HG02571 (cell line): ENCODE measurements around the gene MPHOSPH9.

Experiments used
- ATAC-seq: cut with Tn5 transposase; IDR thresholded peaks from one replicate; pipeline ENCODE4 v1.9.1; 2021; ENCODE audit warnings: mild to moderate bottlenecking, moderate library complexity; ENCODE audit not compliant: unreplicated experiment

Gene MPHOSPH9

GRCh38 chr12:123150275-123150743, 82.6 kb downstream of the MPHOSPH9 start:
- no peak for ATAC-seq

DNA sequence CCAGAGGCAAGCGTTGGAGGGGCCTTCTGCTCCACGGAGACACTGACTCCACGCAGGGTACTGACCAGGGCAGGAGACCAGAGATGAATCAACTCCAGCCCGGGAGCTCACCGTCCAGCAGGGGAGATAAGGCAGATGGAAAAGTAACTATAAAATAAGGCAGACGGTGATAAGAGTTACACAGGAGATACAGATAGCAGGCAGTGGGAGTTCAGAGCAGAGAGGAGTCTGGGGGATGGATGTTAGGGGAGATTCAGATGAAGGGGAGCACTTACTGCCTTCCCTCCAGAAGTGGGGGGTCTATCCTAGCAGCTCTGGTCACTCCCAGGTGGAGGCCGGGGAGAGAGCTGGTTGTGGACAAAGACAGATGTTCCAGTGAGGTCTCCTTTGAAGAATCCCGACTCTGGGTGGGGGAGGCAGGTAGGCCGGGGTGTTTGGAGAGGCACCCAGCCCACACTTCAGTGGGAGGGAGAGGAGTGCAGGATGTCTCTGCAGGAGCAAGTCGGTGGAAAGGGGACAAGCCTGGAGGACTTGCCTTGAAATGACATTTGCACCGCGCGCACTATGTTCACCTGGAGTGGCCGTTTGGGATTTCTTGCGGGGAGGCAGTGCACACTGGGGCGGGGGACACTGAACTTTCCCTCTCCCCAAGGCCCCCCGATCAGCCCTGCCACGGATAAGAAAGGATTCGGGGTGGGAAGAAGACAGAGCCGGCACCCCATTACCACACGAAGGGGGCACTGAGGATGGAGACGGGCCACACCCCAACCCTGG, 83.3 kb downstream of the MPHOSPH9 start:
- ATAC-seq = no peak

DNA sequence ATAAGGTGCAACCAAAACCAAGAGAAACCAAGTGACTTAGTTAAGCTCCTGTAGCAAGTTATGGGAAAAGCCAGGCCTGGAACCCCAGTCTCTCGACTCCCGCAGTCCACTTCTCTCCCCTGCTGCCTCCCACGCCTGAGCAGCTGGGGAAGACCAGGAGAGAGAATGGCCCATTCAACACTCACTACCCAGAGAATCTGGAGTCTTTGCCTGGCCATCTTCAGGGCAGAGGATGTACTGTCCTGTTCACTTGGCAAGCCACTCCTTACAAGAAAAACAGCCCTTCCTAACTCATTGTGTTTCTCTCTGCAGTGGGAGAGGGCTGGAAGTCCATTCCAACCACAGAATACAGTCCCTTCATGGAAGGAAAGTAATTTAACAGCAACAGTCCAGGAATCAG, 83.9 kb downstream of the MPHOSPH9 start:
- ATAC-seq = no peak

DNA sequence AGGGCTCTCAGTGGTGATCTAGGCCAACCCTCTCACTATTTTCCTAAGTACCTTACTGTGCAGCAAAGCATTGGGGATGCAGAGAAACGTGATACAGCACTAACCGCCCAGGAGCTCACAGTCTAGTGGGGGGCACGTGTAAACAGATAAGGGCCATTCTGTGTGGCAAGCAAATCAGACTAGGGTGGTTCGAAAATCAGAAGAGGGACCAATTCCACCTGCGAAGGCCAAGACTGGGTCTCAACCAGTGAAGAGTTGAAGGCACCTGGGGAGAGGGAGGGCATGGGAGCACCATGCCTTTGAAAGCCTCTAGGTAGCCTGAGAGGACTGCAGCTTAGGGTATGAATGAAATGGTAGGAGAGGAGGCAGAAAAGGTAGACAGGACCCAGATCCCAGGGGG, 84.3 kb downstream of the MPHOSPH9 start:
- ATAC-seq = no peak

GRCh38 chr12:123148223-123148622, 84.7 kb downstream of the MPHOSPH9 start:
- ATAC-seq = no peak

DNA sequence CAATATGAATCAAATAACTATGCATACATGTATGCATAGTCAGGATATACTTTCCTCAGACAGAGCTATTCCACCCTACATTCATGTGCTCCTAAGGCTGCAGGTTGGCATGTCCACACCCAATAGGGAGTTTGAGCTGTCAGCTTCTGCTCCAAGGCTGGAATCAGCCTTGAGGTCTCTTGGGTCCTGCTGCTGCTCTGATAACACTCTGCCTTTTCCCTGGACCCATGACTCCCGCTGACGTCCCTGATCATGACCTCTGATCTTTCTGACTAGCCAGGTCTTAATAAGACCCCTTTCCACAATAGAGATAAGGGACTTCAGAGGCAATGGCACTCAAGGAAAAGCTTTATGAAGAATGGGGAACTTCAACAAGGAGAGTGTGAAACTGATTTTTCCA, 87.7 kb downstream of the MPHOSPH9 start:
- no peak for ATAC-seq

- no peak for ATAC-seq
These were observed 89.0 kb downstream of the MPHOSPH9 start for GRCh38 chr12:123143736-123144461.

DNA sequence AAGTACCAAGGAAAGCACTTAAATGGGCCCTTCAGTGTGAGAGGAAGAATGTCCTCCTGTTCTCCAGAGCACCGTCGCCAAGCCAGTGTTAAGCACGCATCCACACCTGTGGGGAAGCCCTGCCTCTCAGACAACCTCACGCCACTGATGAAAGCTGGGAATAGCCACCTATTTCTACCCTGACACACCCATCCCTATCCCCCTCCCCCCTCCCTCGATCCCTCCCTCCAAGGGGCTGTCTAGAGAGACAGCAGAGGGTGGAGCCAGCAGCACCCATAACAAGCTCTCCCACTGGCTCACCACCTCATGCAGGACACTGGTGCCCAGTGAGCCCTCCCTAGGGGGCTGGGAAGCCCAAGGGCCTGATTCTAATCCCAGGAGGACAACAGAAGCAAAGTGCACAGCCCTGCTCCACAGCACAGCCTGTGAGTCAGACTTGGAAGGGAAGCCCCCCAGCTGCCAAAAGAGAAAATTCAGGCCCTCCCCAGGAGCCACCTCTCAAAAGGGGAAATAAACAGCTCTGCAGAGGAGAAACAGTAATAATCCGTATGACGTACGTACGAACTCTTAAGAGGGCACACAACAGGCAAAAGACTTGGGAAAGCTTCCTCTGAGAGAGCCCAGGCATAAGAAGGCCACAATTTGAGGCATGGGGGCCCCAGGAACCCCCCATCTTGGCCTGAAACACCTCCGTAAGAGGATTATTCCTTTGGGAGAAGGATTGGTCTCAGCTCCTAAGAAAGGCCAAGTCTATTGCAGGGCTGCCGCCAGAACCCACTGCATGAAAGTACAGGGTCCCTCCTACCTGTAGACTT, 89.8 kb downstream of the MPHOSPH9 start:
- ATAC-seq = no peak

DNA sequence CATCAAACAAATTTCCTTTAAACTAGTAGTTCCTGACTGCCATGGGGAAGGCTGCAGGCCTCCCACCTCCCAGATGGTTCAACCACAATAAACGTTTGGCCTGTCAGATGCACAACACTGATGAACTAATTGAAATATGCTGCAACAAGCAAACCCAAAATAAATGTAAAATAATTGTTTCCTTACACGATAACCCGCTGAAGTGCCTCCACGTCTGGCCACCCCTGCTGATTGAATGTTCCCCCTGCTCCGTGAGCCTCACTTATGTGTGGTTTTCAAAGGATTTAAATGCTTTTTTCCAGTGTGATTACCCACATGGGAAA, 90.5 kb downstream of the MPHOSPH9 start:
- no peak for ATAC-seq

GRCh38 chr12:123141615-123142517, 91.1 kb downstream of the MPHOSPH9 start:
- ATAC-seq = no peak

DNA sequence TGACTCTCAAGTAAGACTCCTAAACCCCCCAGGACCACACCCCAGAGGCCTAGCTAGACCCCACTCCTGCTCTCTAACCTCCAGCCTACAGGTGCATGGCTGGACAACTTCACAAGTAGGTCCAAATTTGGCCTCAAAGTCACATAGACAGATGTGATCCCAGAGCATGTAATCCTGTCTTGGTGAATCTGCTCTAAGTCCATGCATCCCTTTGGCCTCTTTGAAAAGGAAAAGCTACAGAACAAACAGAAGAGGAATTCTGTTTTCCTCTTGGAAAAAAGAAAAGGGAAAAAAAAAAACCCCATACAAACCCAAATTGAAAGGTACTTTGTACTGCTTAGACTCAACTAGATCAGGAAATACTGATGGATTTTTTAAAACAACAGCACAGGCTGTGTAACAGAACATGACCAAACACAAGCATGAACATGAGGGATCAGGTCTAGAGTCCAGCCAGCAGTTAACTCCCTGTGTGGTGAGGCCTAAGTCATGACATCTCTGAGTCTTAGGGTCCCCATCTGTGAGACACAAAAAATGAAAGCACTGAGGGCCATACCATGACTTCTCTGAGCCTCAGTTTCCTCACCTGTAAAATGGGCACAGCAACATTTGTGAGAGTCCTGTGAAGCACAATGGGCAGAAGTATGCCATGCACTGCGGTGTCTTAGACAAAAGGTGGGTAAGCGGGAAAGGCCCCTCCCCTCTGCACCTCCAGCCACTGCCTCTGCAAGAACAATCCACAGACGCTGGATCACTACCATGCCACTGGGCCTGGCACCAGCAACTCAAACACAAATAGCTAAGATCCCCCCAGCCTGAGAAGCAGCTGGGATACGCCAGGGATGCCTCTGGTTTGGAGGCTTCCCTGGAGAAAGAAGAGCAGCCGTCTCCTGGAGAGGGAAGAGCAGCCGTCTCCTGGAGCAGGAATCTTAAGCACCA, 92.0 kb downstream of the MPHOSPH9 start:
- no peak for ATAC-seq

GRCh38 chr12:123139926-123140675, 92.8 kb downstream of the MPHOSPH9 start:
- ATAC-seq = no peak

DNA sequence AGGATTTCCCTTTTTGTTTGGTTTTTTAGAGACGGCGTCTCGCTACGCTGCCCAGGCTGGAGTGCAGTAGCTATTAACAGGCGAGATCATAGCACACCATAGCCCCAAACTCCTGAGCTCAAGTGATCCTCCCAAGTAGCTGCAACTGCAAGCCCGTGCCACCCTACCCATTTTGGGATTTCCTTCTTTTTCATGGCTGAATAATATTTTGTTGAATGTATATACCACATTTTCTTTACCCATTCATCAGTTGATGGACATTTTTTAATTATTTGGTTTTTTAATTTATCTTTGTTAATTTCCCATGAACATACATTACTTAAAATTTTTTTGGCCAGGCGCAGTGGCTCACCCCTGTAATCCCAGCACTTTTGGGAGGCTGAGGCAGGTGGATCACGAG, 97.3 kb downstream of the MPHOSPH9 start:
- no peak for ATAC-seq

GRCh38 chr12:123134826-123135225, 98.1 kb downstream of the MPHOSPH9 start:
- ATAC-seq = no peak

DNA sequence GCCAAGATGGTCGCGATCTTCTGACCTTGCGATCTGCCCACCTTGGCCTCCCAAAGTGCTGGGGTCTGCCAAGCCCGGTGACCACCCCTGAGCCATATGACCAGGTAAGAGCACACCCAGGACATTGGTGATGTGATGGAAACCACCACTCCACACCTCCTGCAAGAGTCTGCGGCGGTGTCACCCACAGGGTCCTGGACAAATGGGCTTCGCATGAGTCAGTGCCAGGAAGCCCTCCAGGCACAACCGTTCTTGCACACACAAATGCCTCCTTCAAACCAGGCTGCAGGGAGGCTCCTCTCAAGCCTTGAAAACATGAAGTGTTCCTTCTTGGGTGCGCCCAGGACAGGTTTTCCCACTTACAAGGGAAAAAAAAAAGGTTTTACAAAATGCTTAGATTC, 98.7 kb downstream of the MPHOSPH9 start:
- no peak for ATAC-seq

GRCh38 chr12:123133701-123134100, 99.2 kb downstream of the MPHOSPH9 start:
- no peak for ATAC-seq

GRCh38 chr12:123132951-123133619, 99.9 kb downstream of the MPHOSPH9 start:
- no peak for ATAC-seq

GRCh38 chr12:123131879-123132402, 101.0 kb downstream of the MPHOSPH9 start:
- no peak for ATAC-seq
